Type B pancreatic cell (in vitro differentiated cells): Measurements from ENCODE around the gene KIF16B. TPM values are rescaled to one million over a fixed set of nuclear protein-coding genes. Genes with fewer than 3 reads are reported as not detected.

Experiments used
- DNase-seq: peaks from one replicate; pipeline ENCODE4 v3.0.0; 2021; ENCODE audit warnings: mixed read lengths; ENCODE audit not compliant: unreplicated experiment; ENCODE audit errors: extremely low spot score
- H3K27ac Mint-ChIP-seq: 2 replicates; pipeline ENCODE4 v1.8.0; 2021; ENCODE audit warnings: mild to moderate bottlenecking, mixed read lengths
- H3K27me3 Mint-ChIP-seq: 2 replicates; pipeline ENCODE4 v1.8.0; 2021; ENCODE audit warnings: mixed read lengths
- H3K36me3 Mint-ChIP-seq: 2 replicates; pipeline ENCODE4 v1.8.0; 2021; ENCODE audit warnings: mixed read lengths
- H3K4me1 Mint-ChIP-seq: one replicate; pipeline ENCODE4 v1.8.0; 2021; ENCODE audit warnings: mixed read lengths; ENCODE audit not compliant: unreplicated experiment
- H3K4me3 Mint-ChIP-seq: 2 replicates; pipeline ENCODE4 v1.8.0; 2021; ENCODE audit warnings: mild to moderate bottlenecking, mixed read lengths
- H3K9me3 Mint-ChIP-seq: 2 replicates; pipeline ENCODE4 v1.8.0; 2021; ENCODE audit warnings: mixed read lengths
- CTCF ChIP-seq: fragments of 200-600 bp; sonication (generic); conservative IDR thresholded peaks from 2 replicates; pipeline ENCODE4 v1.5.0; 2021; ENCODE audit warnings: antibody characterized with exemption, mild to moderate bottlenecking
- total RNA-seq: library from RNA; stranded (reverse); gene quantifications from 2 replicates; pipeline ENCODE4 v1.2.1, GENCODE V29; 2021; ENCODE audit warnings: low replicate concordance

KIF16B gene
- total RNA-seq, 1 donor from 2014 or later, result 10.3 TPM

- Mint-ChIP-seq H3K4me1 (no peaks in the 10 kb centered on the region), H3K36me3 (peaks cover 46% of the 10 kb centered on the region), H3K9me3 (no peaks in the 10 kb centered on the region), H3K27me3 (no peaks in the 10 kb centered on the region), H3K4me3 (no peak overlapping the region), H3K27ac (no peak overlapping the region)
- no peak for DNase-seq
- no peak for TF ChIP-seq CTCF
Measured at GRCh38 chr20:16424780-16425179, 148.5 kb downstream of the KIF16B start.

- no peak overlapping the region for H3K4me3 Mint-ChIP-seq
- no peak for TF ChIP-seq CTCF
- no peak overlapping the region for H3K27ac Mint-ChIP-seq
- DNase-seq, result no peak
- peaks cover 51% of the 10 kb centered on the region for H3K36me3 Mint-ChIP-seq
- H3K4me1 Mint-ChIP-seq, result no peaks in the 10 kb centered on the region
- H3K9me3 Mint-ChIP-seq, result no peaks in the 10 kb centered on the region
- no peaks in the 10 kb centered on the region for H3K27me3 Mint-ChIP-seq
Measured at GRCh38 chr20:16423311-16424212, 149.7 kb downstream of the KIF16B start.

- no peak overlapping the region for H3K27ac Mint-ChIP-seq
- no peak for DNase-seq
- TF ChIP-seq CTCF, result no peak
- peaks cover 10% of the 10 kb centered on the region for H3K4me1 Mint-ChIP-seq
- H3K27me3 Mint-ChIP-seq, result no peaks in the 10 kb centered on the region
- H3K9me3 Mint-ChIP-seq, result no peaks in the 10 kb centered on the region
- H3K36me3 Mint-ChIP-seq, result peaks cover 26% of the 10 kb centered on the region
- H3K4me3 Mint-ChIP-seq, result no peak overlapping the region
Measured at GRCh38 chr20:16419138-16419715, 154.0 kb downstream of the KIF16B start.

- TF ChIP-seq CTCF, result no peak
- H3K36me3 Mint-ChIP-seq, result peaks cover 21% of the 10 kb centered on the region
- no peaks in the 10 kb centered on the region for H3K27me3 Mint-ChIP-seq
- peaks cover 10% of the 10 kb centered on the region for H3K4me1 Mint-ChIP-seq
- H3K9me3 Mint-ChIP-seq, result no peaks in the 10 kb centered on the region
- H3K27ac Mint-ChIP-seq, result no peak overlapping the region
- DNase-seq, result no peak
- no peak overlapping the region for H3K4me3 Mint-ChIP-seq
Measured at GRCh38 chr20:16418616-16419015, 154.6 kb downstream of the KIF16B start.

GRCh38 chr20:16417001-16417400 lies 156.2 kb downstream of the KIF16B start:
- Mint-ChIP-seq H3K4me1 (peaks cover 10% of the 10 kb centered on the region), H3K27ac (peak overlapping the region; percentile 30), H3K9me3 (no peaks in the 10 kb centered on the region), H3K36me3 (peaks cover 10% of the 10 kb centered on the region), H3K27me3 (no peaks in the 10 kb centered on the region), H3K4me3 (no peak overlapping the region)
- TF ChIP-seq CTCF, result no peak
- DNase-seq, result no peak
